Neural progenitor cell (in vitro differentiated cells): ENCODE results near the gene BCKDHB. TPM values are rescaled to one million over a fixed set of nuclear protein-coding genes. Genes with fewer than 3 reads are reported as not detected.

Source experiments
- DNase-seq: peaks from one replicate; pipeline ENCODE4 v3.0.0-alpha.2; 2016; ENCODE audit warnings: low spot score
- H2AFZ ChIP-seq: fragments of 200-600 bp; sonication (generic); replicated peaks from 2 replicates; pipeline ENCODE4 v1.6.1; 2016; ENCODE audit warnings: antibody characterized with exemption
- H3F3A ChIP-seq: fragments of 200-600 bp; sonication (generic); 2 replicates; pipeline ENCODE4 v1.6.1; 2016; ENCODE audit warnings: antibody characterized with exemption, low read depth
- H3K27ac ChIP-seq: fragments of 200-600 bp; sonication (generic); 2 replicates; pipeline ENCODE4 v1.5.1; 2016; ENCODE audit warnings: mild to moderate bottlenecking
- H3K27me3 ChIP-seq: fragments of 200-600 bp; sonication (generic); 2 replicates; pipeline ENCODE4 v1.6.1; 2016; ENCODE audit warnings: mild to moderate bottlenecking, moderate library complexity
- H3K36me3 ChIP-seq: fragments of 200-600 bp; sonication (generic); 2 replicates; pipeline ENCODE4 v1.5.1; 2016
- H3K4me1 ChIP-seq: fragments of 200-600 bp; sonication (generic); 2 replicates; pipeline ENCODE4 v1.6.1; 2016; ENCODE audit warnings: mixed run types
- H3K4me2 ChIP-seq: fragments of 200-600 bp; sonication (generic); 2 replicates; pipeline ENCODE4 v1.6.1; 2016
- H3K4me3 ChIP-seq: fragments of 200-600 bp; sonication (generic); 2 replicates; pipeline ENCODE4 v1.5.1; 2016
- H3K79me2 ChIP-seq: fragments of 200-600 bp; sonication (generic); 2 replicates; pipeline ENCODE4 v1.6.1; 2016; ENCODE audit warnings: low read depth
- H3K9ac ChIP-seq: fragments of 200-600 bp; sonication (generic); 2 replicates; pipeline ENCODE4 v1.6.1; 2016
- H3K9me3 ChIP-seq: fragments of 200-600 bp; sonication (generic); 2 replicates; pipeline ENCODE4 v1.5.1; 2016; ENCODE audit warnings: low read depth
- H4K20me1 ChIP-seq: fragments of 200-600 bp; sonication (generic); 2 replicates; pipeline ENCODE4 v1.6.1; 2016; ENCODE audit warnings: low read depth
- H3K27ac Mint-ChIP-seq: 3 replicates; pipeline ENCODE4 v1.8.0; 2021; ENCODE audit warnings: mixed read lengths
- H3K27me3 Mint-ChIP-seq: 2 replicates; pipeline ENCODE4 v1.8.0; 2022; ENCODE audit warnings: low read depth, mild to moderate bottlenecking, inconsistent platforms, moderate library complexity, mixed read lengths; ENCODE audit not compliant: insufficient read depth
- H3K36me3 Mint-ChIP-seq: 3 replicates; pipeline ENCODE4 v1.8.0; 2021; ENCODE audit warnings: mixed read lengths
- H3K4me1 Mint-ChIP-seq: 3 replicates; pipeline ENCODE4 v1.8.0; 2021; ENCODE audit warnings: mixed read lengths
- H3K4me3 Mint-ChIP-seq: 3 replicates; pipeline ENCODE4 v1.8.0; 2021; ENCODE audit warnings: mild to moderate bottlenecking, moderate library complexity, mixed read lengths
- H3K9me3 Mint-ChIP-seq: 3 replicates; pipeline ENCODE4 v1.8.0; 2020; ENCODE audit warnings: mixed read lengths
- EZH2 ChIP-seq: fragments of 200-600 bp; sonication (generic); IDR thresholded peaks from 2 replicates; pipeline ENCODE4 v1.6.1; 2017; ENCODE audit warnings: antibody characterized with exemption, mild to moderate bottlenecking, moderate library complexity
- EZH2phosphoT487 ChIP-seq: fragments of 200-600 bp; sonication (generic); IDR thresholded peaks from 2 replicates; pipeline ENCODE4 v1.6.1; 2017; ENCODE audit warnings: antibody characterized with exemption
- total RNA-seq: library from RNA; depleted of rRNA; stranded (reverse); fragments of >200 nt; gene quantifications from 2 replicates; pipeline ENCODE4 v1.2.3, GENCODE V29; 2015; ENCODE audit warnings: low replicate concordance
- TF ChIP-seq, protein P1 (sequence below): fragments of 200-600 bp; sonication (generic); IDR thresholded peaks from 2 replicates; pipeline ENCODE4 v1.5.1; 2017; ENCODE audit warnings: antibody characterized with exemption, mild to moderate bottlenecking

BCKDHB gene
- total RNA-seq, 1 donor from 2014 or later = 48.2 TPM

- Mint-ChIP-seq H3K9me3 (no peaks in the 10 kb centered on the region), H3K27me3 (no peaks in the 10 kb centered on the region), H3K4me3 (no peak overlapping the region), H3K4me1 (no peaks in the 10 kb centered on the region), H3K36me3 (peaks cover 14% of the 10 kb centered on the region), H3K27ac (no peak overlapping the region)
- H3K27ac ChIP-seq = no peak overlapping the region
- no peaks in the 10 kb centered on the region for H3K79me2 ChIP-seq
- peaks cover 5% of the 10 kb centered on the region for H3F3A ChIP-seq
- H3K4me3 ChIP-seq = no peak overlapping the region
- H3K9me3 ChIP-seq = no peaks in the 10 kb centered on the region
- H3K4me1 ChIP-seq = peaks cover 6% of the 10 kb centered on the region
- TF ChIP-seq EZH2phosphoT487 = no peak
- TF ChIP-seq EZH2 = no peak
- TF ChIP-seq, protein P1, sequence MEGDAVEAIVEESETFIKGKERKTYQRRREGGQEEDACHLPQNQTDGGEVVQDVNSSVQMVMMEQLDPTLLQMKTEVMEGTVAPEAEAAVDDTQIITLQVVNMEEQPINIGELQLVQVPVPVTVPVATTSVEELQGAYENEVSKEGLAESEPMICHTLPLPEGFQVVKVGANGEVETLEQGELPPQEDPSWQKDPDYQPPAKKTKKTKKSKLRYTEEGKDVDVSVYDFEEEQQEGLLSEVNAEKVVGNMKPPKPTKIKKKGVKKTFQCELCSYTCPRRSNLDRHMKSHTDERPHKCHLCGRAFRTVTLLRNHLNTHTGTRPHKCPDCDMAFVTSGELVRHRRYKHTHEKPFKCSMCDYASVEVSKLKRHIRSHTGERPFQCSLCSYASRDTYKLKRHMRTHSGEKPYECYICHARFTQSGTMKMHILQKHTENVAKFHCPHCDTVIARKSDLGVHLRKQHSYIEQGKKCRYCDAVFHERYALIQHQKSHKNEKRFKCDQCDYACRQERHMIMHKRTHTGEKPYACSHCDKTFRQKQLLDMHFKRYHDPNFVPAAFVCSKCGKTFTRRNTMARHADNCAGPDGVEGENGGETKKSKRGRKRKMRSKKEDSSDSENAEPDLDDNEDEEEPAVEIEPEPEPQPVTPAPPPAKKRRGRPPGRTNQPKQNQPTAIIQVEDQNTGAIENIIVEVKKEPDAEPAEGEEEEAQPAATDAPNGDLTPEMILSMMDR = no peak
- H3K27me3 ChIP-seq = no peaks in the 10 kb centered on the region
- peaks cover 6% of the 10 kb centered on the region for H3K36me3 ChIP-seq
- DNase-seq = no peak
- no peaks in the 10 kb centered on the region for H4K20me1 ChIP-seq
- no peak overlapping the region for H3K4me2 ChIP-seq
- no peak overlapping the region for H2AFZ ChIP-seq
- H3K9ac ChIP-seq = no peak overlapping the region
These were observed 250.1 kb downstream of the BCKDHB start for GRCh38 chr6:80356545-80356944.

GRCh38 chr6:80357081-80357480 is 250.6 kb downstream of the BCKDHB start:
- H3K4me2 ChIP-seq = no peak overlapping the region
- Mint-ChIP-seq H3K4me1 (no peaks in the 10 kb centered on the region), H3K27ac (no peak overlapping the region), H3K36me3 (peaks cover 14% of the 10 kb centered on the region), H3K9me3 (no peaks in the 10 kb centered on the region), H3K4me3 (no peak overlapping the region), H3K27me3 (no peaks in the 10 kb centered on the region)
- peaks cover 5% of the 10 kb centered on the region for H3F3A ChIP-seq
- no peak for DNase-seq
- no peaks in the 10 kb centered on the region for H3K9me3 ChIP-seq
- H3K4me3 ChIP-seq = no peak overlapping the region
- H3K79me2 ChIP-seq = no peaks in the 10 kb centered on the region
- H3K4me1 ChIP-seq = peaks cover 6% of the 10 kb centered on the region
- H3K36me3 ChIP-seq = peaks cover 6% of the 10 kb centered on the region
- H3K27ac ChIP-seq = no peak overlapping the region
- H3K9ac ChIP-seq = no peak overlapping the region
- H3K27me3 ChIP-seq = no peaks in the 10 kb centered on the region
- H2AFZ ChIP-seq = no peak overlapping the region
- no peaks in the 10 kb centered on the region for H4K20me1 ChIP-seq
- no peak for TF ChIP-seq EZH2

GRCh38 chr6:80357674-80358073 is 251.2 kb downstream of the BCKDHB start:
- Histone ChIP-seq H4K20me1 (no peaks in the 10 kb centered on the region), H3F3A (peaks cover 5% of the 10 kb centered on the region), H3K4me3 (no peak overlapping the region), H3K9ac (no peak overlapping the region), H3K9me3 (no peaks in the 10 kb centered on the region), H3K79me2 (no peaks in the 10 kb centered on the region), H3K36me3 (peaks cover 6% of the 10 kb centered on the region), H3K4me2 (no peak overlapping the region), H3K27ac (no peak overlapping the region), H3K27me3 (no peaks in the 10 kb centered on the region), H3K4me1 (peaks cover 6% of the 10 kb centered on the region), H2AFZ (no peak overlapping the region)
- Mint-ChIP-seq H3K36me3 (peaks cover 14% of the 10 kb centered on the region), H3K27me3 (no peaks in the 10 kb centered on the region), H3K9me3 (no peaks in the 10 kb centered on the region), H3K4me3 (no peak overlapping the region), H3K27ac (no peak overlapping the region), H3K4me1 (no peaks in the 10 kb centered on the region)
- TF ChIP-seq EZH2 (no peak), EZH2phosphoT487 (no peak)
- TF ChIP-seq, protein P1 = no peak
- no peak for DNase-seq

- H3K36me3 ChIP-seq = peaks cover under 1% of the 10 kb centered on the region
- Mint-ChIP-seq H3K9me3 (peaks cover 8% of the 10 kb centered on the region), H3K36me3 (peaks cover 8% of the 10 kb centered on the region), H3K27ac (no peak overlapping the region), H3K4me3 (no peak overlapping the region), H3K4me1 (no peaks in the 10 kb centered on the region), H3K27me3 (no peaks in the 10 kb centered on the region)
- no peak overlapping the region for H3K4me2 ChIP-seq
- H3K27me3 ChIP-seq = no peaks in the 10 kb centered on the region
- no peaks in the 10 kb centered on the region for H3K4me1 ChIP-seq
- no peak for DNase-seq
- H3K27ac ChIP-seq = no peak overlapping the region
- H3K9me3 ChIP-seq = no peaks in the 10 kb centered on the region
- no peaks in the 10 kb centered on the region for H3F3A ChIP-seq
- TF ChIP-seq EZH2 (no peak), EZH2phosphoT487 (no peak)
- TF ChIP-seq, protein P1 = no peak
- no peak overlapping the region for H2AFZ ChIP-seq
- no peak overlapping the region for H3K9ac ChIP-seq
- no peaks in the 10 kb centered on the region for H4K20me1 ChIP-seq
- H3K79me2 ChIP-seq = no peaks in the 10 kb centered on the region
- H3K4me3 ChIP-seq = no peak overlapping the region
These were observed 257.1 kb downstream of the BCKDHB start for GRCh38 chr6:80363501-80364122.
